VCaP (cell line): ENCODE results near the gene PHF5A.

Experiments used
- H3K27ac ChIP-seq: fragments of 450-650 bp; 2 replicates; pipeline ENCODE4 v1.5.1; 2017
- TF ChIP-seq, protein P1 (sequence below): fragments of 450-650 bp; conservative IDR thresholded peaks from 2 replicates; pipeline ENCODE4 v1.5.1; 2017; ENCODE audit warnings: mild to moderate bottlenecking, moderate library complexity

PHF5A gene

DNA sequence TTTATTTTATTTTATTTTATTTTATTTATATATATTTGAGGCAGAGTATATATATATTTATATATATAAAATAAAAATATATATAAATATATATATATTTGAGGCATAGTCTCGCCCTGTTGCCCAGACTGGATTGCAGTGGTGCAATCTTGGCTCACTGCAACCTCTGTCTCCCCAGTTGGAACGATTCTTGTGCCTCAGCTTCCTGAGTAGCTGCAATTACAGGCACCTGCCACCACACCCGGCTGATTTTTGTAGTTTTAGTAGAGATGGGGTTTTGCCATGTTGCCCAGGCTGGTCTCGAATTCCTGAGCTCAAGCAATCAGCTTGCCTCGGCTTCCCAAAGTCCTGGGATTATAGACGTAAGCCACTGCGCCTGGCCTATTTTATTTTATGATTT, 31.8 kb upstream of the PHF5A start:
- no peak overlapping the region for H3K27ac ChIP-seq
- TF ChIP-seq, protein P1, sequence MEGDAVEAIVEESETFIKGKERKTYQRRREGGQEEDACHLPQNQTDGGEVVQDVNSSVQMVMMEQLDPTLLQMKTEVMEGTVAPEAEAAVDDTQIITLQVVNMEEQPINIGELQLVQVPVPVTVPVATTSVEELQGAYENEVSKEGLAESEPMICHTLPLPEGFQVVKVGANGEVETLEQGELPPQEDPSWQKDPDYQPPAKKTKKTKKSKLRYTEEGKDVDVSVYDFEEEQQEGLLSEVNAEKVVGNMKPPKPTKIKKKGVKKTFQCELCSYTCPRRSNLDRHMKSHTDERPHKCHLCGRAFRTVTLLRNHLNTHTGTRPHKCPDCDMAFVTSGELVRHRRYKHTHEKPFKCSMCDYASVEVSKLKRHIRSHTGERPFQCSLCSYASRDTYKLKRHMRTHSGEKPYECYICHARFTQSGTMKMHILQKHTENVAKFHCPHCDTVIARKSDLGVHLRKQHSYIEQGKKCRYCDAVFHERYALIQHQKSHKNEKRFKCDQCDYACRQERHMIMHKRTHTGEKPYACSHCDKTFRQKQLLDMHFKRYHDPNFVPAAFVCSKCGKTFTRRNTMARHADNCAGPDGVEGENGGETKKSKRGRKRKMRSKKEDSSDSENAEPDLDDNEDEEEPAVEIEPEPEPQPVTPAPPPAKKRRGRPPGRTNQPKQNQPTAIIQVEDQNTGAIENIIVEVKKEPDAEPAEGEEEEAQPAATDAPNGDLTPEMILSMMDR = no peak

DNA sequence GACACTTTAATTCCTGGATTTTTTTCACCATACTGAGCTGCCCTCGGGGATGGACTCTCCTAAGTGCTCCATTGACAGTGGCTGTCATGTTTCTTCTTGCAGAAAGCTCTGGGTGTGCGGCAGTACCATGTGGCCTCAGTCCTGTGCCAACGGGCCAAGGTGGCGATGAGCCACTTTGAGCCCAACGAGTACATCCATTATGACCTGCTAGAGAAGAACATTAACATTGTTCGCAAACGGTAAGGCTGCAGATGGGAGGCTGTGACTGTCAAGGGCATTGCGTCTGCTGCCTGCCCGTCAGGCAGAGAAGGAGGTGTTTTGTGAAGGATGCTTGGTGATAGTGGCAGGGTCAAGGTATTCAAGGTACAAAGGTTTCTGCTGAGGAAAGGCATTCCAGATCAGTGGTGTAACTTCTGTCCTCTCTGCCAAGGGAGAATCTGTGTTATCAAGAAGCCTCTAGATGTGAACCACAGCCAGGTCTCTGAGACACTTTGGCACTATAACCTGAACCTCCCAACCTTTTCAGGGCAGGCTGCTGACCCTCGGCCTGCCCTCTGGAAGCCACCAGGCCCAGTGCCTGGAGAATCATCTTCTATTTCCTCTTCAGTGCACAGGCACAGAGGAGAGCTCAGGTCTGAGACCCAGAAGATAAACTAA, 31.3 kb upstream of the PHF5A start:
- TF ChIP-seq, protein P1 = no peak
- H3K27ac ChIP-seq = no peak overlapping the region

DNA sequence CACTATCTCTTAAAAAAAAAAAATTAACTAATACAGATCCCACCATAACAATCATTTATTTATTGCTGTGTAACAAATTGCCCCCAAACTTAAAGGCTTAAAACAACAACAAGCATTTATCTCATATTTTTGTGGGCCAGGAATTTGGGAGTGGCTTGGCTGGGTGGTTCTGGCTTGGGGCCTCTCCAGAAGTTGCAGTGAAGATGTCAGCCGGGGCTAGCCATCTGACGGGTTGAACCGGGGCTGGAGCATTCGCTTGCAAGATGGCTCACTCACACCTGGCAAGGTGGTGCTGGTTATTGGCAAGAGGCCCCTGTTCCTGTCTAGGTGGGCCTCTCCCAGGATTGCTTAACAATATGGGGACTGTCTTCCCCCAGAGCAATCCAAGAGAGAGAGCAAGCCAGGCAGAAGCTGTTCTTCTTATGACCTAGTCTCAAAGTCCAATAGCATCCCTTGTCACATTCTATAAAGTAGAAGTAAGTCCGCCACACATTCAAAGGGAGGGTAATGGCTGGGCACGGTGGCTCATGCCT, 29.9 kb upstream of the PHF5A start:
- TF ChIP-seq, protein P1 = no peak
- H3K27ac ChIP-seq = no peak overlapping the region

DNA sequence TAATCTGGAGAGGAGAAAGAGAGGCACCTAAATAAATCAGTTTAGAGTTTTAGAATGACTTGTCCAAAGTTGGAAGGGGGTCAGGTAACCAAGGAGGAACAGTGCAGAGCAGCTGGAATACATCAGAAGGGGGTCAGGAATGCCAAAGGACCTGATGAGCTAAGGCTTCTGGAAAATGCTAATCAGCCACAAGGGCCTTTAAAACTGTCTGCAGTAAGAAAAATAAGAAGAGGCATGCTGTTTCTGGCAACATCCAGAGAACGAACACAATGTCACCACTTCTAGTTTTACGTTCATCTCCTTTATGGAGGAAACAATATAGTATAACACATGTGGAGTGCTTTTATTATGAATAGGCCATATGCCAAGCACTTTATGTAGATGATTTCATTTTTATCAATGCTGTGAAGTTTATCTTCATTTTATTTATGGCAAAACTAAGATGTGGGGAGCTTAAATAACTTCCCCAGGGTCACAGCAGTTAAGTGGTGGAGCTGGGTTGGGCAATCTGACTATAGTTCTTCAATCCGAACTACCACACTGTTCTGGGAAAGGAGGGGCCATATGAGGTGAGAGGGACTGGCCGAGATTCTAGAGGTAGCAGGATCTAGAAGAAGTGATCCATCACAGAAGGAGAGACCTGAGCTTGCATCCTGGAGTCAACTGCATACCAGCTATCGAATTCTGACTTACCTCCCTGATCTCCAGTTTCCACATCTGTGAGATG, 23.0 kb upstream of the PHF5A start:
- H3K27ac ChIP-seq = no peak overlapping the region
- TF ChIP-seq, protein P1 = no peak

DNA sequence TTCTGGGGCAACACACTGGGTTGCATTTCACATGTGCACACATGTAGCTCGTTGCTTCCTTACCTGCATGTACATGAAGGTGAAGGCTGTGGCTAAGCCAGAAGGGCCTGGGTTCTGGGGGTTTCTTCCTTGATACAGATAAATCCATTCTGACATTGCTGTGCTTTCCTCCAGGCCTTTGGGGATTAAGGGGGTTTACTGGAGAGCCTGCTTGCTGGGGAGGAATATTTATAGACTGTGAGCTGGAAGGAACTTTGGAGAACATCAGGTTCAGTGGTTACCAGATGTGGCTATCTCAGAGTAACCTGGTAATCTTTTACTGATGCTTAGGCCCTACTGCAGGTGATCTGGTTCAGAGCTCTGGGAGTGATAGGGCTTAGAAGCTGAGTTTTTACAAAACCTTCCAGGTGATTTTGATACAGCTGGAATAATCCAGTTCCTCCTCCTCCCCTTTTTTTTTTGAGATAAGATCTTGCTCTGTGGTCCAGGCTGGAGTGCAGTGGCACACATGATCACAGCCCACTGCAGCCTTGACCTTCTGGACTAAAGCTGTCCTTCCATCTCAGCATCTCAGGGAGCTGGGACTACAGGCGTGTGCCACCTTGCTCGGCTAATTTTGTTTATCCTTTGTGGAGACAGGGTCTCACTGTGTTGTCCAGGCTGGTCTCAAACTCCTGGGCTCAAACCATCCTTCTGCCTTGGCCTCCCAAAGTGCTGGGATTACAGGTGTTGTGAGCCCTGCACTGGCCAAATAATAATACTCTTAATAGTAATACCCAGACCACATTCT, 20.3 kb upstream of the PHF5A start:
- H3K27ac ChIP-seq = no peak overlapping the region
- TF ChIP-seq, protein P1 = no peak

DNA sequence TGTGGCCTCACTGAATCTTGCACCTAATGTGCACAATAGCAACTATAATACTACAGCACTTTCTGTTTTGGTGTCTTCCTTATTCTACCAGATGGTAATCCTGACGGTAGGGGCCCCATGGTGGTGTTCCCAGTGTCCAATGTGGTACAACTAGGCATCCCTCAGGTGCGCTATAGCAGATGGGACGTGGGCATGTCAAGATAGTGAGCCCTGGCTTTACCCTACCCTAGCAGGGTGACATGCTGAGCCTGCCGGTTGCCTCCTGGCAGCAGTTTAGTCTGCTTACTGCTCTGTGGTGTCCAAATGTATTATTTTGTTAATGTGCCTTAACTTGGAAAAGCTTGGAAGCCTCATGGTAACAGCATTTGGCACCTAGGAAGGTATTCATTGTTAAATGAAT, 19.6 kb upstream of the PHF5A start:
- TF ChIP-seq, protein P1 = no peak
- H3K27ac ChIP-seq = no peak overlapping the region
